Caco-2 (cell line): Measurements from ENCODE around the gene LCA5L. TPM values are rescaled to one million over a fixed set of nuclear protein-coding genes. Genes with fewer than 3 reads are reported as not detected.

Experiments used
- BruUV-seq: library from RNA; stranded (reverse); fragments of 400-500 nt; replicated peaks from 2 replicates; lab custom pipeline; 2021; lab: Mats Ljungman, UMichigan
- CTCF ChIA-PET: fragments of 300-600 bp; sonication (Branson Sonifier 250); formaldehyde crosslinking; loops from one replicate; lab custom pipeline; 2022; ENCODE audit warnings: antibody characterized with exemption; lab: Charles Lee
- POLR2A ChIA-PET: fragments of 300-600 bp; sonication (Branson Sonifier 250); formaldehyde crosslinking; loops from one replicate; lab custom pipeline; 2022; ENCODE audit warnings: antibody characterized with exemption; lab: Charles Lee
- DNase-seq, 2 experiments: peaks; one replicate each; pipeline versions ENCODE4 v3.0.0 to v3.0.0-alpha.2; 2020 to 2022
- H3K27me3 ChIP-seq: replicated peaks from 2 replicates; pipeline ENCODE4 v1.6.0; 2011; ENCODE audit warnings: low read length; ENCODE audit not compliant: control insufficient read depth, insufficient read depth
- H3K36me3 ChIP-seq: 2 replicates; pipeline ENCODE4 v1.5.1; 2011; ENCODE audit warnings: low read length; ENCODE audit not compliant: control insufficient read depth, insufficient read depth
- H3K4me1 ChIP-seq: fragments of 250-450 bp; sonication (Bioruptor Pico); 2 replicates; pipeline ENCODE4 v1.5.1; 2020; ENCODE audit warnings: mild to moderate bottlenecking
- H3K4me3 ChIP-seq: 2 replicates; pipeline ENCODE4 v1.5.1; 2011; ENCODE audit warnings: low read depth, mild to moderate bottlenecking, control low read depth, low read length
- H3K9me3 ChIP-seq: fragments of 250-450 bp; sonication (Bioruptor Pico); 2 replicates; pipeline ENCODE4 v1.5.1; 2020; ENCODE audit warnings: mild to moderate bottlenecking, moderate library complexity
- H3K27ac Mint-ChIP-seq: one replicate; pipeline ENCODE4 v1.8.0; 2022; ENCODE audit warnings: mixed read lengths; ENCODE audit not compliant: unreplicated experiment
- H3K27me3 Mint-ChIP-seq: one replicate; pipeline ENCODE4 v1.8.0; 2022; ENCODE audit warnings: mixed read lengths; ENCODE audit not compliant: insufficient read depth, unreplicated experiment
- H3K36me3 Mint-ChIP-seq: one replicate; pipeline ENCODE4 v1.8.0; 2022; ENCODE audit warnings: mild to moderate bottlenecking, mixed read lengths; ENCODE audit not compliant: insufficient read depth, unreplicated experiment
- H3K4me1 Mint-ChIP-seq: one replicate; pipeline ENCODE4 v1.8.0; 2022; ENCODE audit warnings: low read depth, mixed read lengths; ENCODE audit not compliant: unreplicated experiment
- H3K4me3 Mint-ChIP-seq: one replicate; pipeline ENCODE4 v1.8.0; 2022; ENCODE audit warnings: mild to moderate bottlenecking, moderate library complexity, mixed read lengths; ENCODE audit not compliant: unreplicated experiment
- H3K9me3 Mint-ChIP-seq: one replicate; pipeline ENCODE4 v1.8.0; 2022; ENCODE audit warnings: mixed read lengths; ENCODE audit not compliant: unreplicated experiment
- intact Hi-C: fragments of 100-400 bp; cut with micrococcal nuclease; formaldehyde crosslinking; loops from one replicate; pipeline ENCODE4 v1.10.0; 2022; ENCODE audit not compliant: unreplicated experiment
- total RNA-seq: library from RNA; stranded (reverse); gene quantifications from 2 replicates; pipeline ENCODE4 v1.2.3, GENCODE V29; 2022
- TF ChIP-seq, protein P1 (sequence below), 2 experiments: fragments of 200-600 bp in 1 of 2; IDR thresholded peaks; 1 replicate in 1 of 2; 2 replicates in 1 of 2; pipeline versions ENCODE4 v1.5.1 to v1.8.0; 2011 to 2022; ENCODE audit warnings: antibody characterized with exemption in 1 of 2, control low read depth in 1 of 2, inconsistent platforms in 1 of 2, low read depth in 1 of 2, low read length in 1 of 2, mild to moderate bottlenecking in 1 of 2, moderate library complexity in 1 of 2; ENCODE audit not compliant: insufficient read depth in 1 of 2, severe bottlenecking in 1 of 2, unreplicated experiment in 1 of 2

The LCA5L gene
- total RNA-seq, 1 experiment from 2014 or later, result 0.61 TPM

DNA sequence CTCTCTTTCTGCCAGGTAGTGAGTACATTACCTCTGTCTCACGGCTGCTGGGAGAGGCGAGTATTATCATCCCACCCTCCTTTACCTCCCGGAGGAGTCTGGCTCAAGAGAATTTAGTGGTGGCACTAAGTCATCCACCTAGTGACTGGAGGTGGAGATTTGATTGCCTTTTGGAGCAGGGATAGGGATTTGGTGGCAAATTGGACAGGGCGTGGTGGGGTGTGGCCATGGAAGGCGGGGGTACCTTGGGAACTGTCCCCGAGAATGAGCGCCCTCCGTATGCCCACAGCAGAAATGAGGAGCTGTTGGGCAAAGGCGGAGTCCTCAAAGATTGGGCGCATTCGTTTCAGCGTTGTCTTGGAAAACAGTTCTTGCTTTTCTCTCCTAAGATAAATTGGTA, 64.6 kb downstream of the LCA5L start:
- no peaks in the 10 kb centered on the region for H3K27me3 ChIP-seq
- H3K27ac Mint-ChIP-seq, result peak overlapping the region; percentile 80
- POLR2A ChIA-PET, result no interaction called here
- no peaks in the 10 kb centered on the region for H3K9me3 ChIP-seq
- TF ChIP-seq, protein P1, sequence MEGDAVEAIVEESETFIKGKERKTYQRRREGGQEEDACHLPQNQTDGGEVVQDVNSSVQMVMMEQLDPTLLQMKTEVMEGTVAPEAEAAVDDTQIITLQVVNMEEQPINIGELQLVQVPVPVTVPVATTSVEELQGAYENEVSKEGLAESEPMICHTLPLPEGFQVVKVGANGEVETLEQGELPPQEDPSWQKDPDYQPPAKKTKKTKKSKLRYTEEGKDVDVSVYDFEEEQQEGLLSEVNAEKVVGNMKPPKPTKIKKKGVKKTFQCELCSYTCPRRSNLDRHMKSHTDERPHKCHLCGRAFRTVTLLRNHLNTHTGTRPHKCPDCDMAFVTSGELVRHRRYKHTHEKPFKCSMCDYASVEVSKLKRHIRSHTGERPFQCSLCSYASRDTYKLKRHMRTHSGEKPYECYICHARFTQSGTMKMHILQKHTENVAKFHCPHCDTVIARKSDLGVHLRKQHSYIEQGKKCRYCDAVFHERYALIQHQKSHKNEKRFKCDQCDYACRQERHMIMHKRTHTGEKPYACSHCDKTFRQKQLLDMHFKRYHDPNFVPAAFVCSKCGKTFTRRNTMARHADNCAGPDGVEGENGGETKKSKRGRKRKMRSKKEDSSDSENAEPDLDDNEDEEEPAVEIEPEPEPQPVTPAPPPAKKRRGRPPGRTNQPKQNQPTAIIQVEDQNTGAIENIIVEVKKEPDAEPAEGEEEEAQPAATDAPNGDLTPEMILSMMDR (IDR thresholded peaks at IDR 0.05; ENCODE audit: insufficient read depth in 1 of 2, low read depth in 1 of 2, low read length in 1 of 2, severe bottlenecking in 1 of 2, unreplicated experiment in 1 of 2), result no peak
- peak overlapping the region; percentile 45 for H3K4me3 ChIP-seq
- H3K9me3 Mint-ChIP-seq, result no peaks in the 10 kb centered on the region
- no peaks in the 10 kb centered on the region for H3K36me3 Mint-ChIP-seq
- BruUV-seq, result TSS peak; percentile 34
- H3K4me3 Mint-ChIP-seq, result peak overlapping the region; percentile 83
- peaks cover 7% of the 10 kb centered on the region for H3K4me1 Mint-ChIP-seq
- CTCF ChIA-PET, result no interaction called here
- H3K4me1 ChIP-seq, result no peaks in the 10 kb centered on the region
- no peaks in the 10 kb centered on the region for H3K27me3 Mint-ChIP-seq
- intact Hi-C loops, result loop anchor here (2.0 kb wide), 1 partner anchor 32 kb away; the partner anchor contains the start of gene HMGN1
- no peak for DNase-seq
- no peaks in the 10 kb centered on the region for H3K36me3 ChIP-seq

DNA sequence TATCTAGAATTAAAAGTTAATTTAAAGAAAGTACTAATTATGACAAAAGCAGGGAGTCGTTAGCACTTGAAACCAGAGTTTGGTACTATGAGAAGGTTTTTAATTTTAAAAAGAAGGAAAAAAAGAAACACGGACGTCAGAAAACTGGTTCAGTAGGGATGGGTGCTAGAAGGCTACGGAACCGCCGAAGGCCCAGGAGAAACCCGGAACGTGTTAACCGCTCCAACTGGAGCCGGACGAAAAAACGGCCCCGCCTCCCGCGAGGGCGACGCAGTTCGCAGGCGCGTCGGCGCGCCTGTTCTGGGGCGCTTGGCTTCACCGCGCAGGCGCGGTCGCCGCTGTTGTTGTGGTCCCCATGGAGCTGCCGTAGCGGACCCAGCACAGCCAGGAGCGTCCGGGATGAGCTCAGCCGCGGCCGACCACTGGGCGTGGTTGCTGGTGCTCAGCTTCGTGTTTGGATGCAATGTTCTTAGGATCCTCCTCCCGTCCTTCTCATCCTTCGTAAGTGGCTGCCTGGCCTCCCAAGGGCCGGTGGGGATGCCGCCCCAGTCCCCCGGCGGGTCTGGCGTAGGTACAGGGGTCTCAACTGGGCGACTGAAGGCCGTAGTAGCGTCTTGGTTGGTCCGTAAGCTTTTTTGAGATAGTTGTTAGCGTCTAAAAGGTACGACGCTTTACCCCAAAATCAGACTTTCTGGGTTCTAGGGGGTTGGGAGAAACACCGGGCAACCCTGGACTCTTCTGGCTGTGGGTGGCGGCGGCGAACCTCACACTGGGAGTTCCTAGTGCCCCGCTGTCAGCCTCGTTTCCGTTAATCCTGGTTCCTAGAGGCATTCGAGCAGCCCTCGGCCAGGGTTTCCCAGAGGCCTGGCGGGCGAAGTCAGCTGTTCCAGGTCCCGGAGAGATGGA, 65.3 kb downstream of the LCA5L start:
- no peaks in the 10 kb centered on the region for H3K9me3 Mint-ChIP-seq
- H3K27me3 Mint-ChIP-seq, result no peaks in the 10 kb centered on the region
- ChIA-PET CTCF (interaction anchor here (0.5 kb wide), 1 partner anchor 11 kb away, joined by 4 read pairs; no protein-coding TSS in a partner anchor), POLR2A (interaction anchor here (0.6 to 1.0 kb wide), 4 partner anchors 12 to 41 kb away, joined by 4 to 5 read pairs (median 5); no protein-coding TSS in a partner anchor)
- TF ChIP-seq, protein P1 (IDR thresholded peaks at IDR 0.05; ENCODE audit: insufficient read depth in 1 of 2, low read depth in 1 of 2, low read length in 1 of 2, severe bottlenecking in 1 of 2, unreplicated experiment in 1 of 2), result no peak
- H3K36me3 Mint-ChIP-seq, result no peaks in the 10 kb centered on the region
- Histone ChIP-seq H3K4me3 (peak overlapping the region; percentile 45), H3K4me1 (no peaks in the 10 kb centered on the region), H3K36me3 (no peaks in the 10 kb centered on the region), H3K9me3 (no peaks in the 10 kb centered on the region), H3K27me3 (no peaks in the 10 kb centered on the region)
- peak overlapping the region; percentile 83 for H3K4me3 Mint-ChIP-seq
- DNase-seq, result peak; percentile 90
- H3K27ac Mint-ChIP-seq, result peak overlapping the region; percentile 80
- BruUV-seq, result no TSS peak
- peaks cover 7% of the 10 kb centered on the region for H3K4me1 Mint-ChIP-seq
- intact Hi-C loops, result loop anchor here (2.0 kb wide), 1 partner anchor 31 kb away; the partner anchor contains the start of gene HMGN1

DNA sequence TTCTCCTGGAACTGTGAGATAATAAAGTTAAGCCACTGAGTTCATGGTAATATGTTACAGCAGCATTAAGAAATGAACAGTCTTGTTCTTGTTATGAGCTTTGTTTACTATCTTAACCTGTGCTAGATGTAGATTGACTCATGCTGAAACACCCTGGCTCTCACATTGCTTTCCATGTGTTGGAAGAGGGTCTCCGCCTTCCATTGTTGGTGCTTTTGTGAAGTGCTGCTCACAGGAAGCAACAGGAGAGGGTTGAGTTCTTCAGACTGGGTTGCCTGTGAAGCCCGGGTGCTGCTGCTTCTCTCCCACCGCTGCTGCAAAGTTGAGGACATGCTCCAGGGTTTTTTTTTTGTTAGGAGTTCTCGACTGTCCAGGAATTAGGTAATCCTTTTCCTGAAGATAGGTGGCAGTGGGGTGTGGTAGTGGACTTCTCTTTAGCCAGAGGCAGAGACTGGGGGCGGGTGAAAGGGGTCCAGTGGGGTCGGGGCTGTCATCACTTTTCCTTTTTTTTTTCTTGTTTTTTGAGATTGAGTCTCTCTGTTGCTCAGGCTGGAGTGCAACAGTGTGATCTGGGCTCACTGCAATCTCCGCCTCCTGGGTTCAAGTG, 68.0 kb downstream of the LCA5L start:
- peaks cover 13% of the 10 kb centered on the region for H3K4me1 Mint-ChIP-seq

More for the DNA sequence above, 68.0 kb downstream of the LCA5L start:
- no peaks in the 10 kb centered on the region for H3K9me3 ChIP-seq
- Mint-ChIP-seq H3K4me3 (no peak overlapping the region), H3K27ac (no peak overlapping the region), H3K9me3 (no peaks in the 10 kb centered on the region), H3K36me3 (no peaks in the 10 kb centered on the region), H3K27me3 (no peaks in the 10 kb centered on the region)
- CTCF ChIA-PET, result no interaction called here
- no peaks in the 10 kb centered on the region for H3K4me1 ChIP-seq
- no peaks in the 10 kb centered on the region for H3K27me3 ChIP-seq
- H3K36me3 ChIP-seq, result no peaks in the 10 kb centered on the region
- H3K4me3 ChIP-seq, result no peak overlapping the region
- BruUV-seq, result no TSS peak
- POLR2A ChIA-PET, result no interaction called here
- intact Hi-C loops, result no loop called here
- DNase-seq, result no peak
- TF ChIP-seq, protein P1 (IDR thresholded peaks at IDR 0.05; ENCODE audit: insufficient read depth in 1 of 2, low read depth in 1 of 2, low read length in 1 of 2, severe bottlenecking in 1 of 2, unreplicated experiment in 1 of 2), result no peak
